DMS53 (cell line): Measurements from ENCODE around the gene PIGW.

ENCODE experiments used
- DNase-seq: peaks from one replicate; lab custom pipeline; 2025; lab: John Stamatoyannopoulos, UW

Gene PIGW

DNA sequence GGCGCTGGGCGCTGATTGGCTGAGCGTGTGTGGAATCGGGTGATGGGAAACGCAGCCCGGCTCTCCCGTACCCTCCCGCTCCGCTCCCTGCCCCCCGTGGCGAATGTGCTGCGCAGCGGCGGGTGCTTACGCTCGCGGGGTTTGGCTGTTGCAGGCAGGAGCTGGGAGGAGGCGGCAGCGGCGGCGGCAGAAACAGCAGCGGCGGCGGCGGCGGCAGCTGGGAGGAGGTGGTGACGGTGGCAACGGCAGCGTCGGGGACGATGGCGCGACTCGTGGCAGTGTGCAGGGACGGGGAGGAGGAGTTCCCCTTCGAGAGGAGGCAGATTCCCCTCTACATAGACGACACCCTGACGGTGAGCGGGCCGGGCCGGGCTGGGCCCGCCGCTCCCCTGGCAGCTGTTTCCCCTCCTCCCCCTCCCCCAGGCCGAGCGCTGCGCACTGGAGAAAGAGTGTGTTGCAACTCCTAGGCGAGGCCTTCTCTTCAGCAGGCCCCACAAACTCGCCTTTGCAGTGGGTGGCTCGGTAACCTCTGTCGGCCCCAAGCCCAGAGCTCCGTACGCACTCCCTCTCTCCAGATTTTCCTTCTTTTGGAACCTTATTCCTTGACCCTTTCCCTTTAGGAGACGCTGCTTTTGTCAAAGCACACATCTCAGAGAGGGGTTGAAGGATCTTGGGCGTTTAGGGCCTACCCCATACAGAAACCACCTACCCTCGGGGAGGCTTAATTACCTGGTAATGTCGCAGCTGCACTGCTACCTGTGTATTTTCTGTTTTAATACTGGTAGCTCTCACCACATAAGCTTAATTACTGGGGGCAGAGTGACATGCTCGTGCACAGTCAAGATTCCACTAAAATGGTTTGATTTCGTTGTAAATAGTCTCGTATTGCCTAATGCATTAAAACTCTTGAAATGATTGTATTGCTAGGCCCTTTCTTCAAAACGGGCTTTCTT is 11.0 kb downstream of the PIGW start:
- DNase-seq = peak; percentile 97

DNA sequence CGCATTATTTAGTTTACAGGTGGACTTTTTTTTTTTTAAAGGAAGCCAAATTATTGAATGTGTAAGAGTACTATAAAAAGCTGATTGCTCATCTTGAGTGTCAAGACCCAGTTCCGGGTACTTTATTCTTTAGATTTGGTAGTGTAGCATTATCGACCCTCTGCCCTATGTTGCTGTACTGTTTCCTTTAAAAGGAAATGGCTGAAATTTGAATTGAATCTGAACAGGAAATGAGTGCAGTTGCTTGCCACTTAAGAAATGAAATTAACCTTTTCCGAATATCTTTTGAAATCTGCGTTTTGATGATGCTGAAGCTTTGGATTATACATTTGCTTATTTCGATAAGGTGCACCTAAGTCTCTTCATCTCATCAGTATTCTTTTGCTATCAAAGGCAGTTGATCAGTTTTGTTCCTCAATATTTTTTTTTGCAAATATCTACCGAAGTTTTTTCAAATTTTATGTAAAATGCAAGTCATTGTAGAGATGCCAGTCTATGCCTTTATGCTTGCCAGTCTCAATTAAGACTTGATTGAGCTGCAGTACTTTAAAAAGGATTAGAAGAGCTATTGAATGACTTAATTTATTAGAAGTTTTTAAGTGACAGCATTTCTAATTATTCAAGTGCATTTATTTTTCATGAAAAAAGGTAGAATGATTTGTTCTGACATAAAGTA is 11.8 kb downstream of the PIGW start:
- DNase-seq = peak; percentile 36

DNA sequence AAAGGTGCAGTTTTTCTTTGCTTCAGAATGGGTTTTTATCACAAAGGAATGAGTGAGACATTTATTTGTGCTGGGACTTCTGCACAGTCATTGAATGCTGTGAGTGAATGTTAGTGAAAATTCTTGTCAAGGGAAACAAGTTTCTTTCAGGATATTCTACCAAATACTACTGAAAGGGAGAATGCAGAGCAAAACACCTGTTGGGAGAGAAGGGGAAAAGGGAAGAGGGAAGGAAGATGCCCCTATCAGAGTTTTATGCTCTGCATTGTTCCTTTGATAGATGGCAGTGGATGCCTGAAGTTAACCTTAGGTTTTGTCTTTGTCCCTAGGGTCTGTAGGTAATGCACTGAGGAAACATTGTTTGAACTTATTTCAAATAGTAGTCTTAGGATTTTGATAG is 13.0 kb downstream of the PIGW start:
- DNase-seq = no peak

DNA sequence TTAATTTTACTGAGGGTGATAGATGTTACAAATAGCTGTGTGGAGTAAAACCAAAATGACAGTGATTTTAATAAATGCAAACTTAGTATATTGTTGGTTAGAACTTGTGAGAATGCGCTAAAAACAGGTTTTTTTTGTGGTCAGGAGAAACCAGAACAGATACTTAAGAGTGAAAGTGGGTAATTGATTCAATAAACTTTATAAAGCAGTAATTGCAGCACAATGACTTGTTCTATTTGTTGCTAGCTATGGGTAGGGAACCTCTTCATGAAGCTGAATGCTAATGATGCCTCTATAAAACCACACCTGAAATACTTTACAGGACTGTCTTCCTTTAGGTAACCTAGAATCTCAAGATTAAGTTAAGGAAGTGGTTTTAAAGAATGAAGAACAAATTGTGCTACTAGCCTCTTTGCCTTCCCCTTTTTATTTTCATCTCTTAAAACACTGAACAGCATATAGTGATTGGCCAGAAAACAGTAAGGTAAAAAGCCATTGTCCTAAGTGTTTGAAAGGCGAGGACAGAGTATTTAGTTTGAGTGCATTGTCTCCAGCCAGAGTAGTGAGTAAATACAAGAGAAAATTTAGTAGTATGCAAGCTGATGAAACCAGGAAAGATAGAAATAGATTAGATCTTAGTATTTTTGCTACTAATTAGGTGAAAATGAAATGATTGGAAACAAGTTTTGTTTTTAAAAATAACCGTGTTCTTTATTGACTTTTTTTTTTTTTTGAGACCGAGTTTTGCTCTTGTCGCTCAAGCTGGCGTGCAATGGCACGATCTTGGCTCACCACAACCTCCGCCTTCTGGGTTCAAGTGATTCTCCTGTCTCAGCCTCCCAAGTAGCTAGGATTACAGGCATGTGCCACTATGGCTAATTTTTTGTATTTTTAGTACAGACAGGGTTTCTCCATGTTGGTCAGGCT is 16.0 kb downstream of the PIGW start:
- DNase-seq = no peak

DNA sequence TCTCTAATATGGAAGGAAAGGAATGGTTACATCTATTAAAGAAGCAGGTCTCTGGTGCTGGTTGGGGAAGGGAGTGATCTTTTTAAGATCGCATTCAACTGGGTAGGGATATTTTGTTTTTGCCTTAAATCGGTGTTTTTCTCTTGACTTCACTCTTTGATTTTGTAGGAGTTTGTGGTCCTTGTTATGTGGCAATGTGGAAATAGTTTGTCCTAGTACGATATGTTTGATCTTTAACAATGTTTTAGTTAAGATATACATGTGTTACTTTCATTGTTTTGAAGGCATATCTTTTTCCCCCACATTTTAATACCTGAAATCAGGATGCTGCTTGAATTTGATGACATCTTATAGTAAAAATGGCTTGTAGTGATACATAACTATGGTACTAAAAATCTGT is 18.7 kb downstream of the PIGW start:
- DNase-seq = no peak

DNA sequence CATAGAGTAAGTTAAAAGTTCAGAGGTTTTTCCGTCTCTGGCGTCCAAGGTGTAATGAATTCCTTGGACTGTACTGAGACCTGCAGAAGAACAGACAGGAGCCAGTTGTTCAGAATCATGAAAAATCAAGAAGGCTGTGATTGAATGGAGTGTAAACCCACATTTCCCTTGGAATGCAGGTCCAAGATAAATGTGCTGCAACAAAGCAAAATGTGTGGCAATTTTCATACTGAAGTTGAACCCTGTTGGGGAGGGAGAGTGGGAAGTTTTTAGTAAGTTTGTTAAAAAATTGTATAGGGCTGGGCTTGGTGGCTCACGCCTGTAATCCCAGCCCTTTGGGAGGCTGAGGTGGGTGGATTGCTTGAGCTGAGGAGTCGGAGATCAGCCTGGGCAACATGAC is 31.3 kb downstream of the PIGW start:
- no peak for DNase-seq

DNA sequence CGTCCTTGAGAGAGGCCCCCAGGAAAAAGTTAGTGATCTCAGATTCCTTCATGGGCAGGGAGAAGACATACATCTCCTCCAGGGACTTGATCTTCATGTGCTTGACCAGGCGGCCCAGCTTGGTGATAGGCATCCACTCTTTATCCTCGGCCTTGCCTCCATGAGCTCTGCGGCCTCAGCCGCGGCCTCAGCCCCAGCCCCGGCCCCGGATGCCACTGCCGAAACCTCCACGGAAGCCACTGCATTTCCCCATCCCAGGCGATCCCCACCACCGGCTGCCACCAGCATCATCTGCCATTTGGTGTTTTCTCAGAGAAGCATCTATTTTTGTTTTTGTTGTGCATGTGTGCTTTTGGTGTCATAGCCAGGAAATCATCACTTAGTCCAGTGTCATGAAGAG is 40.2 kb downstream of the PIGW start:
- DNase-seq = no peak

DNA sequence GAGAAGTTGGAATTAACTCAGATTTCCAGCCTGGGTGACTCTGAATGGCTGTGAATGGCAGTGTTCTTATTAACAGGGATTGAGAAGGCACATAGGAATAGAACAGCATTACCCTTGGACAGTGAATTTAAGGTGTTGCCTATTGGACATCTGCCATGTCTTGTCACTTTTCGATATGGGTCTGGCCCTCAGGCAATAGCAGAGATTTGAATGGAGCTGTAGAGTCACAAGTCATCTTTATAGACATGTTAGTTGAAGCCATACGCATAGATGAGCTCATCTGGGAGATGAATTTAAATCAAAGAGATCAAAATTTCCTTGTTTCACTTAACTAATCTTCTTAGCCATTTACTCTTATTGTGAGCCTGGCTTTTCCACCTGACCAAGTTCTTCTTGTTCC is 42.0 kb downstream of the PIGW start:
- DNase-seq = no peak

DNA sequence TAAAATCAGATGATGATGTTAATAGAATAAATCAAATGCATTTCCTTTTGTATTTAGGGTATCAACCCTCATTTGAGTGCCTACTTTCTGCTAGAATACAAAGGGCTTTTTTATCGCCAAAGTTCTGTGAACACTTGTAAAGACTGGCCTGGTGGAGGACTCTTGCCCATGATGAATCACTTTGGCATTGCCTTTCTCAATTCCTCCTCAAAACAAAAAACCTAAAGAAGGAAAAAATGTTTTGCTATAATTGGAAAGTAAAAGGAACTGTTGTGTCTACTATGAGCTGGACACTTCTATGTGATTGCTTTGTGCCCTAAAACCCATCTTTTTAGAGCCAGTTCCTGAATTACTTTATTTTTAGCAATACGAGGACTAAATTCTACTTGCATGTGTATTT is 43.9 kb downstream of the PIGW start:
- no peak for DNase-seq

DNA sequence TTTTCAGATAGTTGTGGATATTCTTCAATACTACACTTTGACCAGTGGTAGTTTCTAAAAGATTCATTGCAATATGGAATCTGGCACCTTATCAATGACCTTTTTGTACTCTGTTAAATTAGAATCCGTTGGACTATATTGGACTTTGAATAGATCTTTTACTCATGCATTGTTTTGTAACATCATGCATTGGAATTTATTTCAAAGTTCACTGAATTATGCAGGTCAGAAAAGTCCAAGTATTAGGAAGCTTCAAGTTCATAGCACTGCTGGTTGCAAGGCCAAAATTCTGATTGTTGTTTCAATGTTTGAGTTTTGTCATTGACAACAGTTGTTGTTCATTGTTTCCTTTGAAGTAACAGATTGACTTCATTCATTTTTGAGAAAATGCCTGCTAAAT is 49.0 kb downstream of the PIGW start:
- no peak for DNase-seq

DNA sequence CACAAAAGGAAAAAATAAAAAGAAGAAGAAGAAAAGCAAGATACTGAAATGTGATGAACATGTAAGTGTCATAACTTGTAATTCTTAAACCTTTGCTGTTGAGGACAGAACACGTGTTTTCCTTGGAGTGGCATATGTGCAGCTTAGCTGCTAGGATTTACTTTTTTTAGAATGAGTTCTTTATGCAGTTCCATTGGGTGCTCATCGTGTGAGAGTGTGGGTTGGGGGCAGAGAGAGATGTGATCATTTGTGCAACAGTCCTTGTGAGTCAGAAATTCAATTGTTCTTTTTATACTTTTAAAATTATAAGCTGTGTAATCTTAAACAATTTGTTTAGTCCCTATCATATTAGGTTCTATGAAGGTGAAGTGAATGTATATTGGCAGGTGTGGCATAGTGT is 51.4 kb downstream of the PIGW start:
- DNase-seq = no peak
